GM12892 (cell line): ENCODE results near the gene TARBP2.
"Not testable (repeated sequence)": the region's sequence is repeated elsewhere in the genome, so short reads cannot be mapped to it uniquely, and the experiment has no call there.

Experiments used
- DNase-seq: peaks from one replicate; pipeline ENCODE4 v3.0.0; 2011; ENCODE audit not compliant: insufficient read length
- FAIRE-seq: peaks from 2 replicates; lab custom pipeline; 2011; peaks lifted over from hg19 to GRCh38; lab: Jason Lieb, UNC
- POLR2A ChIP-seq: IDR thresholded peaks from 2 replicates; pipeline ENCODE4 v1.6.1; 2011; ENCODE audit warnings: low read depth, low read length, control low read depth
- POLR2AphosphoS5 ChIP-seq: IDR thresholded peaks from 2 replicates; pipeline ENCODE4 v1.6.1; 2011; ENCODE audit warnings: low read depth, low read length, control low read depth
- TAF1 ChIP-seq: IDR thresholded peaks from 2 replicates; pipeline ENCODE4 v1.6.1; 2011; ENCODE audit warnings: low read depth, mild to moderate bottlenecking, control low read depth, low read length, borderline replicate concordance

Gene TARBP2

DNA sequence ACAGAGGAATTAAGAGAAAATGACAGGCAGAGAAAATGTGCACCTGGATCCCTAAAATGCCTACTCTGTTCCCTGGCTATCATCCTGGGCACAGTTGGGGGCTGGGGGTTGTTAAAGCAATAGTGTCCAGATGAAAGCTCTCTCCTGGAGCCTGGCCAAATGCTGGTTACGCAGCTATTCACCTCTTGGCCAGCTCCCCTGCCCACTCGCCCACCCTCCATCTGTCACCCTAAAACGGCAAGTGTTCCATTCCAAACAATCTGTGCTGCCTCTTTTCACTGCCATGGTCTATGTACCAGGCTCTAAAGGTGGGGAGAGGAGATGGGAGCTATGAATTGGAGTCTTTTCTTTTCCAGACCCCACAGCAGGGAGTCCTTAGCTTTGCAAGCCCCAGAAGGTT lies 30.9 kb downstream of the TARBP2 start:
- FAIRE-seq (no peak), DNase-seq (no peak)
- TF ChIP-seq TAF1 (no peak), POLR2AphosphoS5 (no peak), POLR2A (no peak)

DNA sequence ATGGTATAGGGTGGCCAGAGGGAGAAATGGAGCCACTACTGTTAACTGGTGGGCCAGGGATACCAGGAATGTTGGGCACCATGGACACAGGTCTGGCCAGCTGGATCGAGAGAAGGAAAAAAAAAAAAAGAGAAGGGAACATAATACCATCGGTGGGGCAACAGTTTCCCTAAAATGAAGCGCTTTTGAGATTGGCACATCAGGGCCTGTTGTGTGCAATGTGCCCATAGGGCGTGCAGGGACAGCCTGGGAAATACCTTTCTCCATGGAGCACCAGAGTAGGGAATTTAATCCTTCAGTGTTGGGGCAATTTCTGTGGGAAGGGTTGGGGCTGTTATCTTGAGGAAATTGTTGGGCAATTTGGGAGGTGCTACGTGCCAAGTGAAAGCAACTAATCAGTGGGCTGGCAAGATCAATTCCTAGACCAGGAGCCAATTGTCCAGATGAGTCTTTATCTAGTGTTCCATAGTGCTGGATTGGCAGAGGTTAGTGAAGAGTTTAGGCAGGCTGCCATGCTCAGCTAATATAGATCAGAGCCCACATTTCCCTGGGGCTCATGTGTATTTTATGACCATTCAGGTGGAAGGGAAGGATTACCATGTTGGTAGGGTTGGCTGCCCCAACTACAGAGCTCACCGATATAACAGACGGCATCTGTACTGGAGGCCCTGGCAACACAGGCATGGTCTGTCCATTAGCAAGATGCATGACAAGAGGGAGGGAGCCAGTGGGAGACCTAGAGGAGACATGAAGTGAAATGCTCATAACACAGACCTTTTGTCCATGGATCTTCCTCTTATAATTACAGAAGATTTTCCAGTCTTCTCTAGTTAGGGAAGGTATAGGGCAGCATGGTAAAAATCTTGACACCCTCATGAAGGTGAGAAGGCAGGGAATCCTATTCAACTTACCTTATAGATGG lies 31.7 kb downstream of the TARBP2 start:
- no peak for FAIRE-seq
- no peak for DNase-seq

DNA sequence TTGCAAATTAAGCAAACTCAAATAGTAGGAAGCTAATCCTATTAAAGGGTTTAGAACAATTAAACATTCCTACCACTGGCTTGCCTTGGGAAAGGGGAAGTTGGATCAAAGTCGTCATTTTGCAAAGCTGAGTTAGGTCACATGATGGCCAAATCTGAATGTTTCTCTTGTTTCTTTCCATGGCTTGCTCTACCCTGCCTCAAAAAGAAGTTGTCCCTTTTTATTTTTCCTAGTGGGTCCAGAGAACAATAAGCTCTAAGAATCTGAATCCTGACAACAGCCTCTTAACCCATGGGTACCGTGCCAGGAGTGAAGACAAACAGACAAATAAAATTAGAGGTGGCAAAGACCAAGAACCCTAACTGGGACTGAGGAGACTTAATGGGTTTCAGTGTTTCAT lies 32.4 kb downstream of the TARBP2 start:
- no peak for DNase-seq
- no peak for FAIRE-seq
- TF ChIP-seq POLR2AphosphoS5 (no peak), TAF1 (no peak), POLR2A (no peak)

More for the DNA sequence above, 31.7 kb downstream of the TARBP2 start:
- TF ChIP-seq TAF1 (no peak), POLR2AphosphoS5 (no peak)

DNA sequence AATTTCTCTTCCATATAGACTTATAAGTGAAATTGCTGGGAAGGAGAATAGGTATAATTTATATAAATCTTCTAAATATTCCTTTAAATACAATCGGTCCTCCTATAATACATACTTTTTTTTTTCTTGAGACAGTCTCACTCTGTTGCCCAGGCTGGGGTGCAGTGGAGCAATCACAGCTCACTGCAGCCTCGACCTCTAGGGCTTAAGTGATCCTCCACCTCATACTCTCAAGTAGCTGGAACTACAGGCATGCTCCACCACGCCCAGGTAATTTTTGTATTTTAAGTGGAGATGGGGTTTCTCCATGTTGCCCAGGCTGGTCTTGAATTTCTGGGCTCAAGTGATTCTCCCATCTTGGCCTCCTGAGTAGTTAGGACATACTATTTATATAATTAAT lies 35.9 kb downstream of the TARBP2 start:
- FAIRE-seq, result no peak
- DNase-seq, result no peak
- no peak for TF ChIP-seq POLR2AphosphoS5
- TF ChIP-seq TAF1, result no peak
- TF ChIP-seq POLR2A, result no peak

DNA sequence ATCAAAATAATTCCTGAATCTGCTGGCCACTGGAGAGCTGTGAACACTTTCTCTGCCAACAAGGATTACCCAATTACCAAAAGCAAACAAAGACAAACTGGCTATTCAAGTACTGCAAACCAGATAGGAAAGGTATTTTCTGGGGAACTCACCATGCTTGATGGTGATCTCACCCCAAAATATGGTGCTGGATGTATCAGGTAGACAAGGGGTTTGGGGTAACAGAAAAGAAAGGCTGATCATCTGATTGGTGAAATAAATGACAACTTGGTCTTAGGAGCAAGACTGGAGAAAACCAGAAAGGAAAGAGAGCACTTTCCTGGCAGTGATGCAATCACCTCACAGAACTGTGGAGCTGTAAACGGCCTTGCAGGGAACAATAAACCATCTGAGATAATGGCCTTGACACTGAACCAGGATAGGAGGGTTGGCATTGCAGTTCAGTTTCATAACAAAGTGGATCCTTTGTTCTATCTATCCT lies 37.2 kb downstream of the TARBP2 start:
- DNase-seq (no peak), FAIRE-seq (no peak)
- TF ChIP-seq POLR2AphosphoS5 (no peak), TAF1 (no peak), POLR2A (no peak)

DNA sequence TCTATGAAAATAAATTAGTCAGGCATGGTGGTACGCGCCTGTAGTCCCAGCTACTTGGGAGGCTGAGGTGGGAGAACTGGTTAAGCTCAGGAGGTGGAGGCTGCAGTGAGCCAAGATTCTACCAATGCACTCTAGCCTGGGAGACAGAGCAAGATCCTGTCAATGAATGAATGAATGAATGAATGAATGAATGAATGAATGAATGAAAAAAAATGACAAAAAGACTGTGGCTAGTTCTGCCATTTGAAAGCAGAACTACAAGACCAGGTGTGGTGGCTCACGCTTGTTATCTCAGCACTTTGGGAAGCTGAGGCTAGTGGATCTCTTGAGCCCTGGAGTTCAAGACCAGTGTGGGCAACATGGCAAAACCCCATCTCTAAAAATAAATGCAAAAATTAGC lies 38.4 kb downstream of the TARBP2 start:
- no peak for DNase-seq
- FAIRE-seq, result no peak
- TF ChIP-seq TAF1 (no peak), POLR2AphosphoS5 (no peak), POLR2A (no peak)

DNA sequence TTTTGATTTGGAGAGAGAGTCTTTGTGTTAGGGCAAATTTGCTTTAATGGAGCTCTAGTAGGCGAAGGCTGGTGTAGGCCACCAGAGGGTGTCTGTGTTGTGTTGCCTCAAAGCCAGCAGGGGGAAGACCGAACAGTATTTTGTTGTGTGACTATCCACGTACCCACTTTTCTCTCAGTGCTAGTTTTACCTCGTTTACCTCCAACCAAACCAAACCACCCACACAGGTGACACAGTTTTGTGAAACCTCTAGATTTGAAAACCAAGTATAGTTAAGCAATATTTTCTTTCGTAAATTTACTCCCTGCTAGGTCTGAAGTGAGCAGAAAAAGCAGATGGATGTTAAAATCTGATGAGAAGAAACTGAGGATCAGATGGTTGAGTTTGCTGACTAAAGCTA lies 42.5 kb downstream of the TARBP2 start:
- FAIRE-seq (peak; percentile 51), DNase-seq (peak; percentile 48)
- no peak for TF ChIP-seq POLR2AphosphoS5
- no peak for TF ChIP-seq POLR2A
- TF ChIP-seq TAF1, result no peak

DNA sequence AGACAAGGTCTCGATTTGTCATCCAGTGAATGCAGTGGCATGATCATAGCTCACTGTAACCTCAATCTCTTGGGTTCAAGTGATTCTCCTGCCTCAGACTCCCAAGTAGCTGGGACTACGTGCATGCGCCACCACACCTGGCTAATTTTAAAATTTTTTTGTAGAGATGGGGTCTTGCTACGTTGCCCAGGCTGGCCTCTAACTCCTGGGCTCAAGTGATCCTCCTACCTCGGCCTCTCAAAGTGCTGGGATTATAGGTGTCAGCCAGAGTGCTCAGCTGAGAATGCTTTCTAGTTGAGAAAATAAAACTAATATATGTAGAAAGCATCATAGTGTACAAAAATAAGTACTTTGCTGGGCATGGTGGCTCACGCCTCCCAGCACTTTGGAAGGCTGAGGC lies 47.3 kb downstream of the TARBP2 start:
- DNase-seq, FAIRE-seq: not testable (repeated sequence)

DNA sequence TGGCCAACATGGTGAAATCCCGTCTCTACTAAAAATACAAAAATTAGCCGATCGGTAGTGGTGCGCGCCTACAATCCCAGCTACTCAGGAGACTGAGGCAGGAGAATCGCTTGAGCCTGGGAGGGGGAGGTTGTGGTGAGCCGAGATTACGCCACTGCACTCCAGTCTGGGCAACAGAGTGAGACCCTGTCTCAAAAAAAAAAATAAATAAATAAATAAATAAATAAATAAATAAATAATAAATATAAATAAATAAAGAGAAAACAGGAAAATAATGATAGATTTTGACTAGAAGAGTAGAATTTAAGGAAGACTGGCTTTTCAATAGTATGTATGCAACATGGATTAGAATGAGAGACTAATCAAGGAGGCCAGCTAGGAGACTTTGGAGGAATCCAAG lies 49.0 kb downstream of the TARBP2 start:
- DNase-seq, FAIRE-seq: not testable (repeated sequence)

DNA sequence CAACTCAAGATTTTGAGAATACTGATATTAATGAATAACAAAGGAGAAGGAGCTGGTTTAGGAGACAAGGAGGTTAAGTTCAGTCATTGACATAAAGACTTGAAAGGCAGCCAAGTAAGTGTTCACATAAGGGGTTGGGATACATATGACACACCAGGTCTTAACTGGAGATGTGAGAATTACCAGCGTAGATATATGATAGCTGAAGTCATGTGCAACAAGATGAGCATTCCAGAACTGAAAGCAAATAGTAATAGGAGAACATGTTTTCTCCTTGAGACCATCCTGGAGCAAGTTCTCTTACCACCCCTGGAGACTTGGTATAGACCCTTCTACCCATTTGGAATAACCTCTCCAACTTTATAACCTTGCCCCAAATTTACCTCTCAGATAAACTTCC lies 49.5 kb downstream of the TARBP2 start:
- TF ChIP-seq POLR2AphosphoS5 (no peak), TAF1 (no peak), POLR2A (no peak)
- DNase-seq, result no peak
- FAIRE-seq, result no peak

DNA sequence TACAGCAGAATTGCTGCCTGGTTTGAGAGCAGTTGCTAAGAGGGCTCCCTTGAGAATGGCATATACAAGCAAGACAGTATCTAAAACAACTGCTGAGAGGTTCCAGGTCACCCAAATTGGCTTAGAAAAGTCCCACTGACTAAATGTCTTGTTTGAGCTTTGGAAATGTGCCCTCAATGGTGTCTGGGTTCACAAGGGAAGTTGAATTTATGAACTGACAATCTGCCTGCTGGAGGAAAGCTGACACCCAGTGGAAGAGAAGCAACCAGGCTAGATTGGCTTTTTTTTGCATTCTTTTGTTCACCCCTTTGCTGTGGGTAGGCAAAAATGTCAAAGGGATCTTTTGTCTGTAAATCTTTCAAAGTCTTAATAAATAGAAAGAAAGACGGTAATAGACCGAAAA lies 50.8 kb downstream of the TARBP2 start:
- TF ChIP-seq POLR2A (no peak), POLR2AphosphoS5 (no peak), TAF1 (no peak)
- FAIRE-seq (no peak), DNase-seq (no peak)

DNA sequence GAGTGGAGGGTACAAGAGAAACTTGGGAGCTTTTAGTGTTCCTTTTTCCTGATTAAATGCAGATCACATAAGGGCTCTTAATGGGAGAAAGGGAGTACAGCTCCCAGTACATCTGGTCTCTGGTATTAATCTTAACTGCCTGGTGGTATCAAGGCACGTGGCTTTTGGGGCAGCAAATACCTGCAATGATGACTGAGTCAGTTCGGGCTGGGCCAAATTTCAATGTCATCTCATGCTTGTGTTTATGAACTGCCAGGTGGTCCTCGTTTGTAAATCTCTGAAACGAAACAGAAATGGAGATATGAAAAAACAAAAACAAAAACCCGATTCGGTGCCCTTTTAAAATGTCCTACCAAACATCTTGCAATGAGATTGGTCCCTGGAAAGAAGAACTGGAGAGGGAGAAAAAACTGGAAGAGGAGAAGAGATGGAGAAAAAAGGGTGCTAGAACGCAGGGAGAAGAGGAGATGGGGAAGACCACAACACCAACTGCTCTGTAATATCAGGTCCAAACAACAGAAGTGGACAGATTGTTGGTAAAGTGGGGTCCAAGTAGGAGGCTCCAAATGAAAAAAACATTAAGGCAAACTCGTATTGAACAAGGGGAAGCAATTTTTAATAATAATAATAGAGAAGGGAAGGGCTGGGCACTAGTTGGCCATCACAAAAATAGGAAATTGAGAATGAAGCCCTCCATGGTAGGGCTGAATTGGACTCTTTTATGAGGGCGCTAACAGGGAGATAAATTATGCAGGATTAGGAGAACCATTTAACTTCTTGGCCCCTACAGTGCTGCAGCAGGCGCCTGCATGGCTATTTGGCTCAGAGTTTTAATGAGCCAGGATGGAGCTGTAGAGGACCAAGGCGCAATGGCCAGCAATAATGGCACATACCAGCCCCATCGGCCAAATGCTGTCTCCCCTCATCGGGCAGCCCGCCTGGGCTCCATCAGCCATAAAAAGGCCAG lies 51.6 kb downstream of the TARBP2 start:
- FAIRE-seq (no peak), DNase-seq (no peak)
- TF ChIP-seq TAF1, result no peak
